Parathyroid adenoma (tissue), 2 donors: ENCODE measurements around the gene PDE7B.
A peak's percentile ranks its signal among the peaks of the same experiment; 100 is the strongest.

Experiments
- H2AFZ ChIP-seq: fragments of 300-600 bp; sonication (generic); one replicate; pipeline ENCODE4 v1.7.0; 2017; ENCODE audit warnings: antibody characterized with exemption, mild to moderate bottlenecking
- H3K27ac ChIP-seq: fragments of 300-600 bp; sonication (generic); one replicate; pipeline ENCODE4 v1.7.0; 2017
- H3K27me3 ChIP-seq: fragments of 300-600 bp; sonication (generic); one replicate; pipeline ENCODE4 v1.7.0; 2017; ENCODE audit warnings: low read length; ENCODE audit not compliant: control insufficient read depth, insufficient read depth
- H3K36me3 ChIP-seq: fragments of 300-600 bp; sonication (generic); one replicate; pipeline ENCODE4 v1.7.0; 2017; ENCODE audit warnings: low read length; ENCODE audit not compliant: control insufficient read depth, insufficient read depth
- H3K4me1 ChIP-seq: fragments of 300-600 bp; sonication (generic); one replicate; pipeline ENCODE4 v1.7.0; 2017; ENCODE audit warnings: control low read depth
- H3K4me2 ChIP-seq: fragments of 300-600 bp; sonication (generic); one replicate; pipeline ENCODE4 v1.7.0; 2017; ENCODE audit warnings: low read length
- H3K4me3 ChIP-seq: fragments of 300-600 bp; sonication (generic); one replicate; pipeline ENCODE4 v1.7.0; 2017; ENCODE audit warnings: low read depth, low read length
- H3K79me2 ChIP-seq: fragments of 300-600 bp; sonication (generic); one replicate; pipeline ENCODE4 v1.7.0; 2017; ENCODE audit warnings: control low read depth
- H3K9ac ChIP-seq: fragments of 300-600 bp; sonication (generic); one replicate; pipeline ENCODE4 v1.7.0; 2017; ENCODE audit warnings: mild to moderate bottlenecking
- H3K9me3 ChIP-seq: fragments of 300-600 bp; sonication (generic); one replicate; pipeline ENCODE4 v1.7.0; 2017; ENCODE audit warnings: low read length; ENCODE audit not compliant: control insufficient read depth
- TF ChIP-seq, protein P1 (sequence below): fragments of 300-600 bp; sonication (generic); IDR thresholded peaks from one replicate; pipeline ENCODE4 v1.7.0; 2017; ENCODE audit warnings: antibody characterized with exemption, mild to moderate bottlenecking
- donor health status: primary hyperparathyroidism.

Gene PDE7B

DNA sequence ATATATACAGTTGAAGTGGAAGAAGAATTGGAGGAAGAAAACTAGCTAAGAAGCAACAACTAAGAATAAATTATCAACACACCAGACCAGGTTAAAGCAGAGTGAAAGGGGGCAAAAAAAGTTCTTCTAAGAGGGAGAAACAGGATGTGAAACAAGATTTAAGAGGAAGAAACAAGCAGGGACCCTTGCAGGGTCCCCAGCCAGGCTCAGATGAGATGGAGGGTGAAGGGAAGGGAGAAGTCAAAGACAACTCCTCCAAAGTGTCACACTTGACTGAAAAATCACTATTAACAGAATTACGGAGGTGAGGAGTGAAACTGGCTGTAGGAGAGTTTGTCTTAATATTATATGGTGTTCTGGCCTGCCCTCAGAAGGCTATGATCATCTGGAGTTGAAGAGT, 333.2 kb downstream of the PDE7B start:
- H3K79me2 ChIP-seq: no peaks in the 10 kb centered on the region
- H3K4me1 ChIP-seq: peaks cover 38% of the 10 kb centered on the region
- H3K9me3 ChIP-seq: no peaks in the 10 kb centered on the region
- no peak overlapping the region for H3K9ac ChIP-seq
- H3K4me3 ChIP-seq: no peak overlapping the region
- H3K27me3 ChIP-seq: no peaks in the 10 kb centered on the region
- TF ChIP-seq, protein P1, sequence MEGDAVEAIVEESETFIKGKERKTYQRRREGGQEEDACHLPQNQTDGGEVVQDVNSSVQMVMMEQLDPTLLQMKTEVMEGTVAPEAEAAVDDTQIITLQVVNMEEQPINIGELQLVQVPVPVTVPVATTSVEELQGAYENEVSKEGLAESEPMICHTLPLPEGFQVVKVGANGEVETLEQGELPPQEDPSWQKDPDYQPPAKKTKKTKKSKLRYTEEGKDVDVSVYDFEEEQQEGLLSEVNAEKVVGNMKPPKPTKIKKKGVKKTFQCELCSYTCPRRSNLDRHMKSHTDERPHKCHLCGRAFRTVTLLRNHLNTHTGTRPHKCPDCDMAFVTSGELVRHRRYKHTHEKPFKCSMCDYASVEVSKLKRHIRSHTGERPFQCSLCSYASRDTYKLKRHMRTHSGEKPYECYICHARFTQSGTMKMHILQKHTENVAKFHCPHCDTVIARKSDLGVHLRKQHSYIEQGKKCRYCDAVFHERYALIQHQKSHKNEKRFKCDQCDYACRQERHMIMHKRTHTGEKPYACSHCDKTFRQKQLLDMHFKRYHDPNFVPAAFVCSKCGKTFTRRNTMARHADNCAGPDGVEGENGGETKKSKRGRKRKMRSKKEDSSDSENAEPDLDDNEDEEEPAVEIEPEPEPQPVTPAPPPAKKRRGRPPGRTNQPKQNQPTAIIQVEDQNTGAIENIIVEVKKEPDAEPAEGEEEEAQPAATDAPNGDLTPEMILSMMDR: no peak
- peak overlapping the region; percentile 0 for H3K27ac ChIP-seq
- H3K36me3 ChIP-seq: no peaks in the 10 kb centered on the region
- H2AFZ ChIP-seq: no peak overlapping the region
- no peak overlapping the region for H3K4me2 ChIP-seq

DNA sequence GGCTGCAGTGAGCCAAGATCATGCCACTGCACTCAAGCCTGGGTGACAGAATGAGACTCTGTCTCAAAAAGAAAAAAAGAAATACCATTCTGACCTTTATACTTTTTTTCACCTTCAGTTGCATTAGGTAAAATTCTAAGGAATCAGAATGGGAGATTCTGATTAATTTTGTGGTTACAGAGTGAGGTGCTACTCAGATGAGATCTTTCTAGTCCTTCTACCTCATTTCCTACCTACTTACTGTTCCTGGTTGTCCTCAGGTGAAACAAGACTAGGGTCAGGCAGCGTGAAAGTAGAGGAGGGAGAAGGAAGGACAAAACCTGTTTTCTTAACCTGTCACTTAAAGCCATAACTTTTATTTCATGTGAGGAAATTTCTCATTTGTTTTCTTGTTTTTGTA, 334.9 kb downstream of the PDE7B start:
- TF ChIP-seq, protein P1: no peak
- peaks cover 26% of the 10 kb centered on the region for H3K4me1 ChIP-seq

DNA sequence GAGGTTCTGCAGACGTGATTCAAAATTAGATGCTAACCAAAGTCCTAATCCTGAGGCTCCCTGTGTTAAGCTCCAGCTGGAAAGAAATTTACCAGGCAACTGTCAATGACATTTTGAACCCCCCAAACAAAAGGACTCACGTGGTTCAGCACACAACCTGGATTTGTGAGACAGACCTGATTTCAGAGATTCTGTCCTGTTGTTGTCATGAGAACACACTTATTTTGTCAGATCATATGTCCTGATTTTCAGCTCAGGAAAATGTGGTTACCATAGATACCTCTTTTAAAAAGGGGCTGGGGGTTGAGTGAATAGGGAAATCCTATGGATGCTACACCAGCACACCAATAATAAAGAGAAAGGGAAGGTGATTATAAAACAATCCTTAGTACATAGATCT, 337.0 kb downstream of the PDE7B start:
- Histone ChIP-seq H3K79me2 (peaks cover 6% of the 10 kb centered on the region), H3K27me3 (no peaks in the 10 kb centered on the region), H3K4me3 (no peak overlapping the region), H3K4me1 (peaks cover 23% of the 10 kb centered on the region), H3K27ac (peak overlapping the region; percentile 94), H3K9ac (no peak overlapping the region), H3K36me3 (no peaks in the 10 kb centered on the region), H3K4me2 (no peak overlapping the region), H3K9me3 (no peaks in the 10 kb centered on the region), H2AFZ (peak overlapping the region; percentile 27)
- TF ChIP-seq, protein P1: no peak

More for the DNA sequence above, 334.9 kb downstream of the PDE7B start:
- Histone ChIP-seq H3K4me3 (no peak overlapping the region), H3K27me3 (no peaks in the 10 kb centered on the region), H3K27ac (no peak overlapping the region), H3K36me3 (no peaks in the 10 kb centered on the region), H3K4me2 (no peak overlapping the region), H3K79me2 (peaks cover 3% of the 10 kb centered on the region), H2AFZ (no peak overlapping the region), H3K9me3 (no peaks in the 10 kb centered on the region), H3K9ac (no peak overlapping the region)

DNA sequence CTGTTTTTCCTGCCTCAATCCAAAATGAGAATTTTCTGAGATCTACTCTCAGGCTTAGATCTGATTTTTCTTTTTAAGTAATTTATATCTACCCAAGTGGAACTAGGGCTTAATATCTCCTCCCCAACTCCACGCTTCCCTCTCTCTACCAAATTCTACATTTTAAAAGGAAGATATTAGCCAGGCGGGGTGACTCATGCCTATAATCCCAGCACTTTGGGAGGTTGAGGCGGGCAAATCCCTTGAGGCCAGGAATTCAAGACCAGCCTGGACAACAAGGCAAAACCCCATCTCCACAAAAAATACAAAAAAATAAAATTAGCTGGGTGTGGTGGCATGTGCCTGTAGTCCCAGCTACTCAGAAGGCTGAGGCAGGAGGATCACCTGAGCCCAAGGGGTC, 337.6 kb downstream of the PDE7B start:
- Histone ChIP-seq H3K27me3 (no peaks in the 10 kb centered on the region), H3K27ac (peak overlapping the region; percentile 94), H3K36me3 (no peaks in the 10 kb centered on the region)

More for the DNA sequence above, 337.6 kb downstream of the PDE7B start:
- peak overlapping the region; percentile 27 for H2AFZ ChIP-seq
- peaks cover 6% of the 10 kb centered on the region for H3K79me2 ChIP-seq
- no peak overlapping the region for H3K9ac ChIP-seq
- H3K4me2 ChIP-seq: no peak overlapping the region
- H3K4me1 ChIP-seq: peaks cover 28% of the 10 kb centered on the region
- TF ChIP-seq, protein P1: no peak
- no peaks in the 10 kb centered on the region for H3K9me3 ChIP-seq
- H3K4me3 ChIP-seq: no peak overlapping the region
